ENCODE results near the gene EZH1. TPM values are rescaled to one million over a fixed set of nuclear protein-coding genes. Genes with fewer than 3 reads are reported as not detected.

The EZH1 gene
- total RNA-seq, 2 experiments from 2014 or later, result 52.6 to 54.0 TPM

DNA sequence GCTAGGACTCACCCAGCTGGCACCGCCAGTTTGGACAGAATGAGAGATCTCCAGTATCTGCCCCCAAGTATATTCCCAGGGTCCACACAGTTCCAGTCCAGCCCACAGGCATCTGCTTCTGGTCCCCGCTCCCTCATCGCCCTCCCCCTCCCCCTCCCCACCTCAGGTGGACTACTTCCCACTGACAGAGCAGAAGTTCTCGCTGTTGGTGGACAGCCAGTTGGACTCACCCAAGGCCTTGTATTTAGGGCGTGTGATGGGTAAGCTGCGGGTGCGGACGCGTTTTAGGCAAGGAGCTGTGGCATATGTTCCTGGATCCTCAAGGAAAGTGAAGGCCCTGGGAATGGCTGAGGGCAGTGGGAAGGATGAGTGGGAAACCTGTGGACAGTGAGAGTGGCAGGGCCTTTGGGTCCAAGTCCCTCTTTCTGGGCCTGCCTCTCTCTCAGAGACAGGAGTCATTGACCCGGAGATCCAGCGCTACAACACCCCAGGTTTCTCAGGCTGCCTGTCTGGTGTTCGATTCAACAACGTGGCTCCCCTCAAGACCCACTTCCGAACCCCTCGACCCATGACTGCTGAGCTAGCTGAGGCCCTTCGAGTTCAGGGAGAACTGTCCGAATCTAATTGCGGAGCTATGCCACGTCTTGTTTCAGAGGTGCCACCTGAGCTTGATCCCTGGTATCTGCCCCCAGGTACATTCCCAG is 47.6 kb downstream of the EZH1 start:
- H3K4me1 Mint-ChIP-seq, result no peaks in the 10 kb centered on the region
- no peak for DNase-seq
- no peak overlapping the region for H3K4me3 Mint-ChIP-seq
- peaks cover 2% of the 10 kb centered on the region for H3K27me3 Mint-ChIP-seq
- H3K27ac Mint-ChIP-seq, result no peak overlapping the region
- CTCF ChIA-PET, result interaction anchor here (0.7 to 1.8 kb wide), 5 partner anchors 14 to 119 kb away, joined by 3 to 6 read pairs (median 5); partner anchors contain the start of gene CCR10
- H3K9me3 Mint-ChIP-seq, result no peaks in the 10 kb centered on the region
- H3K36me3 Mint-ChIP-seq (ENCODE audit: low read depth), result peaks cover 9% of the 10 kb centered on the region
- POLR2A ChIA-PET, result no interaction called here

GRCh38 chr17:42695500-42695899 is 49.3 kb downstream of the EZH1 start:
- ChIA-PET CTCF (interaction anchor here (1.0 to 1.8 kb wide), 2 partner anchors 11 to 15 kb away, joined by 4 to 6 read pairs; no protein-coding TSS in a partner anchor), POLR2A (no interaction called here)
- peaks cover 2% of the 10 kb centered on the region for H3K27me3 Mint-ChIP-seq
- DNase-seq, result no peak
- peaks cover 2% of the 10 kb centered on the region for H3K36me3 Mint-ChIP-seq (ENCODE audit: low read depth)
- no peaks in the 10 kb centered on the region for H3K9me3 Mint-ChIP-seq
- no peaks in the 10 kb centered on the region for H3K4me1 Mint-ChIP-seq
- no peak overlapping the region for H3K27ac Mint-ChIP-seq
- no peak overlapping the region for H3K4me3 Mint-ChIP-seq

DNA sequence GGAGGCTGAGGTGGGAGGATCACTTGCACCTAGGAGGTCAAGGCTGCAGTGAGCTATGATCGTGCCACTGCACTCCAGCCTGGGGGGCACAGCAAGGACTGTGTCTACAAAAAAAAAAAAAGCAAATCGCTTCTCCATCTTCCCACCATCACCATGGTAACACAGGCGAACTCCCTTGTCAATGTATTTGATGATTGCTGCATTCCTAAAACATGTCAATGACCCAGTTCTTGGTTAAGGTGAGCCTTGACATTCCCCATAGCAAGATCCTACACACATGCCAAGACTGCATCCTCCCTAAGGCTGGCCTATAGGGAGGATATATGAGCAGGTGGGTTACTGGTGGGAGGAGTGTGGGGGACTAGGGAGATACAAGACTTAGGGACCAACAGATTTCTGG is 50.3 kb downstream of the EZH1 start:
- Mint-ChIP-seq H3K4me1 (no peaks in the 10 kb centered on the region), H3K4me3 (no peak overlapping the region), H3K36me3 (ENCODE audit: low read depth) (peaks cover 1% of the 10 kb centered on the region), H3K9me3 (no peaks in the 10 kb centered on the region), H3K27ac (no peak overlapping the region), H3K27me3 (peaks cover 2% of the 10 kb centered on the region)
- POLR2A ChIA-PET, result no interaction called here
- DNase-seq, result no peak
- CTCF ChIA-PET, result no interaction called here

DNA sequence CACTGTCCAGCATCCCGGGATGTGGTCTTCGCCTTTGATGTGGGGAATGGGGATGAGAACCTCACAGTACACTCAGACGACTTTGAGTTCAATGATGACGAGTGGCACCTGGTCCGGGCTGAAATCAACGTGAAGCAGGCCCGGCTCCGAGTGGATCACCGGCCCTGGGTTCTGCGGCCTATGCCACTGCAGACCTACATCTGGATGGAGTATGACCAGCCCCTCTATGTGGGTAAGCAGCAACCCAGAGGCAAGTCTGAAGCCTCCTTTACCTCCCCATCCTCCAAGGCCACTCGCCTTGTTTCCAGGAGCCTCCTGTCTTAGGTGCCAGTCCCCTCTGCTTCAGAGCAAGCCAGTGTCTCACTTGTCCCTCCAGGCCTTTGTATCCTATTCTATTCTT is 52.4 kb downstream of the EZH1 start:
- ChIA-PET CTCF (interaction anchor here (1.2 kb wide), 1 partner anchor 9 kb away, joined by 3 read pairs; no protein-coding TSS in a partner anchor), POLR2A (interaction anchor here (0.6 kb wide), 1 partner anchor 276 kb away, joined by 6 read pairs; no protein-coding TSS in a partner anchor)
- Mint-ChIP-seq H3K27ac (no peak overlapping the region), H3K4me1 (no peaks in the 10 kb centered on the region), H3K27me3 (peaks cover 3% of the 10 kb centered on the region), H3K36me3 (ENCODE audit: low read depth) (no peaks in the 10 kb centered on the region), H3K4me3 (no peak overlapping the region), H3K9me3 (no peaks in the 10 kb centered on the region)
- DNase-seq, result no peak

DNA sequence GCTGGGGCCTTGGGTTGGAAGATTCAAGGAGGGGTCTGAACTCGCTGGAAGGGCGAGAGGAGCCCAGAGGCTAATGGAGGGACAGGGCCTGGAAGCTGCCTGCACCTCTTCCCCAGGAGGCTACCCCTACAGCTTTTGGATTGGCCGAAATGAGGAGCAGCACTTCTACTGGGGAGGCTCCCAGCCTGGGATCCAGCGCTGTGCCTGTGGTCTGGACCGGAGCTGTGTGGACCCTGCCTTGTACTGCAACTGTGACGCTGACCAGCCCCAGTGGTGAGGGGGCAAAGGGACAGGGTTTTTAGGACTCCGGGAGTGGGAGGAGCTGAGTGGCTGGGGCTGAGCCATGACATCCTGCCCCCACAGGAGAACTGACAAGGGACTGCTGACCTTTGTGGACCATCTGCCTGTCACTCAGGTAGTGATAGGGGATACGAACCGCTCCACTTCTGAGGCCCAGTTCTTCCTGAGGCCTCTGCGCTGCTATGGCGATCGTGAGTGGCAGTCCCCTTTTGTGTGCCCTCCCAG is 53.8 kb downstream of the EZH1 start:
- no peak overlapping the region for H3K27ac Mint-ChIP-seq
- peaks cover 3% of the 10 kb centered on the region for H3K27me3 Mint-ChIP-seq
- H3K9me3 Mint-ChIP-seq, result no peaks in the 10 kb centered on the region
- ChIA-PET CTCF (interaction anchor here (0.6 to 1.2 kb wide), 2 partner anchors 8 to 10 kb away, joined by 3 read pairs; no protein-coding TSS in a partner anchor), POLR2A (no interaction called here)
- no peaks in the 10 kb centered on the region for H3K4me1 Mint-ChIP-seq
- no peak overlapping the region for H3K4me3 Mint-ChIP-seq
- no peaks in the 10 kb centered on the region for H3K36me3 Mint-ChIP-seq (ENCODE audit: low read depth)
- DNase-seq, result no peak

GRCh38 chr17:42690596-42690995 is 54.2 kb downstream of the EZH1 start:
- H3K27me3 Mint-ChIP-seq, result peaks cover 4% of the 10 kb centered on the region
- no peaks in the 10 kb centered on the region for H3K4me1 Mint-ChIP-seq
- POLR2A ChIA-PET, result no interaction called here

GRCh38 chr17:42687707-42688320 is 57.0 kb downstream of the EZH1 start:
- peaks cover 25% of the 10 kb centered on the region for H3K27me3 Mint-ChIP-seq
- H3K9me3 Mint-ChIP-seq, result no peaks in the 10 kb centered on the region
- no peaks in the 10 kb centered on the region for H3K36me3 Mint-ChIP-seq (ENCODE audit: low read depth)
- ChIA-PET CTCF (no interaction called here), POLR2A (no interaction called here)
- no peak overlapping the region for H3K27ac Mint-ChIP-seq
- H3K4me1 Mint-ChIP-seq, result peaks cover 7% of the 10 kb centered on the region
- DNase-seq, result no peak
- no peak overlapping the region for H3K4me3 Mint-ChIP-seq

More at GRCh38 chr17:42690596-42690995, 54.2 kb downstream of the EZH1 start:
- H3K9me3 Mint-ChIP-seq, result no peaks in the 10 kb centered on the region
- H3K36me3 Mint-ChIP-seq (ENCODE audit: low read depth), result no peaks in the 10 kb centered on the region
- H3K27ac Mint-ChIP-seq, result no peak overlapping the region
- DNase-seq, result no peak
- CTCF ChIA-PET, result interaction anchor here (0.6 to 0.9 kb wide), 3 partner anchors 10 to 112 kb away, joined by 3 to 4 read pairs (median 3); no protein-coding TSS in a partner anchor
- H3K4me3 Mint-ChIP-seq, result no peak overlapping the region

DNA sequence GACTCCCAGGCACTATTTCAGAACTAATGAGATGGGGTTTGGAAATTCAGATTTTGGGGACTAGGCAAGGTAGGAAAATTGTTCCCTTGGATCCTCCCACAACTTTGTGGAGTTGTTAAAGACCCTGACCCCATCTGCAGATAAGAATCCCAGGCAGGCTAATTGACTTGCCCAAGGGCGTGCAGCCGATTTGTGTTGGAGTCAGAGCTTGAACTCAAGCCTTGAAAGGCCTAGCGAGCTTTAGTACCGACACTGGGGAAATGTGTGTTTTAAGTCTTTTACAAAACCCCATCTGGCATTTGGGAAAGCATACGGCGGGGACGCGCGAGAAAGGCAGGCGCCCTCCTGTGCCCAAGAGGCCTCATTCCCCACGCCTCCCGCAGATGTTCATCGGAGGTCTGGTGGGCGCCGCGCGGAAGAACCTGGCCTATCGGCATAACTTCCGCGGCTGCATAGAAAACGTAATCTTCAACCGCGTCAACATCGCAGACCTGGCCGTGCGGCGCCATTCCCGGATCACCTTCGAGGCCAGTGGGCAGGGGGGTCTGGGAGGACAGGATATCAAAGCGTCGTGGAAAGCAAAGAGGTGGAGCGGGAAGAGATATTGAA is 58.2 kb downstream of the EZH1 start:
- H3K4me3 Mint-ChIP-seq, result no peak overlapping the region
- POLR2A ChIA-PET, result no interaction called here
- CTCF ChIA-PET, result no interaction called here
- H3K27me3 Mint-ChIP-seq, result peaks cover 35% of the 10 kb centered on the region
- H3K4me1 Mint-ChIP-seq, result peaks cover 18% of the 10 kb centered on the region
- DNase-seq, result no peak
- no peaks in the 10 kb centered on the region for H3K9me3 Mint-ChIP-seq
- no peak overlapping the region for H3K27ac Mint-ChIP-seq
- H3K36me3 Mint-ChIP-seq (ENCODE audit: low read depth), result no peaks in the 10 kb centered on the region

DNA sequence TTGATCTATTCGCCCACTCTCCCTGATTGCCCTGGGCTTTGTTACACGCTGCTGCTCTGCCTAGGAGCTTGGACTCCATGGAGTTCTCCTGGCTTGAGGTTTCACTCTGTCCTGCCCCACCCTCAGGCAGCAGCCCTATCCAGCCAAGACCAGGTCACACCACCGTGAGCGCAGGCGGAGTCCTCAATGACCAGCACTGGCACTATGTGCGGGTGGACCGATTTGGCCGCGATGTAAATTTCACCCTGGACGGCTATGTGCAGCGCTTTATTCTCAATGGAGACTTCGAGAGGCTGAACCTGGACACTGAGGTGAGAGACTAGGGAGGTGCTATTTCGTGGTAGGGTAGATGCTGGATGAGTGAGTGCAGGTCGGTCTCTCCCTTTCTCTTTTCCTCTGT is 59.0 kb downstream of the EZH1 start:
- Mint-ChIP-seq H3K4me3 (no peak overlapping the region), H3K27me3 (peaks cover 41% of the 10 kb centered on the region), H3K36me3 (ENCODE audit: low read depth) (no peaks in the 10 kb centered on the region), H3K4me1 (peaks cover 24% of the 10 kb centered on the region), H3K9me3 (no peaks in the 10 kb centered on the region), H3K27ac (no peak overlapping the region)
- ChIA-PET CTCF (interaction anchor here (1.3 kb wide), 1 partner anchor 8 kb away, joined by 3 read pairs; the partner anchor contains the start of gene PLEKHH3), POLR2A (no interaction called here)
- no peak for DNase-seq

GRCh38 chr17:42684929-42685556 is 59.8 kb downstream of the EZH1 start:
- ChIA-PET CTCF (interaction anchor here (0.8 to 1.3 kb wide), 2 partner anchors 8 to 11 kb away, joined by 3 to 4 read pairs; partner anchors contain the start of gene PLEKHH3), POLR2A (no interaction called here)
- peaks cover 30% of the 10 kb centered on the region for H3K4me1 Mint-ChIP-seq
- no peaks in the 10 kb centered on the region for H3K36me3 Mint-ChIP-seq (ENCODE audit: low read depth)
- no peaks in the 10 kb centered on the region for H3K9me3 Mint-ChIP-seq
- no peak overlapping the region for H3K4me3 Mint-ChIP-seq
- peaks cover 44% of the 10 kb centered on the region for H3K27me3 Mint-ChIP-seq
- no peak for DNase-seq
- no peak overlapping the region for H3K27ac Mint-ChIP-seq

DNA sequence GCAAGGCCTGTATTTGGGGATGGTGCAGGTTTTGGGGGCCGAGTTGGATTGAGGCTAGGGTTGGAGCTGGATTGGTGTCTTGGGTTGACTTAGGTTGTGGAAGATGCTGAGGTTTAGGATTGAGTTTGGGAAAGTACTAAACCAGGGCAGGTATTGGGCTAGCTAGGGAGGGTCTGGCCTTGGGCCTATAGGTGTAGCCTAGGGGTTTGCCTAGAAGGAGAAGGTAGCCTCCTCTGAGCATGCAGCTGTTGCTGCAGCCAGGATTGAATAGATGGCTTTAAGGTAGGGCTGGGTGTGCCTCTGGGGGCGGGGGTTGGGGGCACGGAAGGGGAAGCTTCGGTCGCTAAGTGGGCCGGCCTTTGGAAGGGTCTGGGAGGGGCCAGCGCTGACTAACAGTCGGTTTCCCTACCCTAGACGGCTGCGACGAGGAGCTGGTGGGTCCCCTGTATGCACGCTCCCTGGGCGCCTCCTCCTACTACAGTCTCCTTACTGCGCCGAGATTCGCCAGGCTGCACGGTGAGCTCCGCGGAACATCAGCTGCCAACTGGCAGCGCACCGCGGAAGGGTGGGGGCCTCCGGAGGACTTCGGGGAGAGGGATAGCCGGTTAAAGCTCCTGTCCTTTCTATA is 61.3 kb downstream of the EZH1 start:
- Mint-ChIP-seq H3K4me3 (no peak overlapping the region), H3K9me3 (no peaks in the 10 kb centered on the region), H3K4me1 (peaks cover 43% of the 10 kb centered on the region), H3K27me3 (peaks cover 45% of the 10 kb centered on the region), H3K36me3 (ENCODE audit: low read depth) (no peaks in the 10 kb centered on the region), H3K27ac (no peak overlapping the region)
- POLR2A ChIA-PET, result no interaction called here
- CTCF ChIA-PET, result interaction anchor here (0.5 to 2.0 kb wide), 8 partner anchors 8 to 106 kb away, joined by 3 to 8 read pairs (median 3); partner anchors contain the start of gene PSMC3IP
- no peak for DNase-seq

GRCh38 chr17:42682722-42683403 is 62.0 kb downstream of the EZH1 start:
- POLR2A ChIA-PET, result no interaction called here

More at GRCh38 chr17:42682722-42683403, 62.0 kb downstream of the EZH1 start:
- no peak for DNase-seq
- H3K36me3 Mint-ChIP-seq (ENCODE audit: low read depth), result no peaks in the 10 kb centered on the region
- peaks cover 45% of the 10 kb centered on the region for H3K27me3 Mint-ChIP-seq
- peak overlapping the region; percentile 58 for H3K4me3 Mint-ChIP-seq
- CTCF ChIA-PET, result interaction anchor here (0.9 to 2.0 kb wide), 7 partner anchors 9 to 105 kb away, joined by 3 to 8 read pairs (median 3); partner anchors contain the start of gene PSMC3IP
- H3K27ac Mint-ChIP-seq, result no peak overlapping the region
- no peaks in the 10 kb centered on the region for H3K9me3 Mint-ChIP-seq
- peaks cover 46% of the 10 kb centered on the region for H3K4me1 Mint-ChIP-seq

All from activated CD4-positive, alpha-beta T cell treated with anti-CD3 and anti-CD28 coated beads, Interleukin-2, amount 10 ng/mL, durations not matched to agents 7 days and 5 days (primary cell).